ENCODE data around the gene RNF157. TPM values are rescaled to one million over a fixed set of nuclear protein-coding genes. Genes with fewer than 3 reads are reported as not detected.

Gene RNF157
- total and polyA plus RNA-seq, 9 donors, result 1.3 to 4.3 (median 2.5) TPM

DNA sequence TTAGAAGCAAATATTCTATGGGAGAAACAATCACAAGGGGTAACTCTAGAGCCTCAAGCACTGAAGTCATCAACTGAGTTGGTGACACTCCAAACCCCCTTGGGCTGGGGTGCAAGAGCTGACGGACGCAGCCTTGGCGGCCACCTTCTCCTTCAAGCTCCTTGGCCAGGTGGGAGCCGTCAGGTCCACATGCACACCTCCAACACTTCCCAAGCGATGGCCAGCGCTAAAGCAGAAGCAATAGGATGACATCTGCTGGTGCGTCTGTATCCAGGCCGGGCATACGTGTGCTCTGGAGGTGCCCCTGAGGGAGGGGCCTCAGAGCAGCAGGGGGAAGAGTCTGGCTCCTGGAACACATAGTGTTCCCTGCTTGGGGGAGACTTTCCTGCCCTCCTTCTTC, 87.1 kb downstream of the RNF157 start:
- H3K4me1 ChIP-seq (ENCODE audit: insufficient read depth), result no peaks in the 10 kb centered on the region
- no peaks in the 10 kb centered on the region for H3K27me3 ChIP-seq
- H3K36me3 ChIP-seq, result no peaks in the 10 kb centered on the region
- no peak overlapping the region for H3K27ac ChIP-seq
- intact Hi-C loops (cut with DNase I), result no loop called here
- H3K9me3 ChIP-seq, result no peaks in the 10 kb centered on the region
- 88 to 91% (median 89%) methylated on average over 9 of the region's 9 CpGs for WGBS, 3 donors
- no peak overlapping the region for H3K4me3 ChIP-seq
- no peak for TF ChIP-seq CTCF (IDR thresholded peaks at IDR 0.05)
- no peak for TF ChIP-seq POLR2A (IDR thresholded peaks at IDR 0.05)
- no peak for TF ChIP-seq EP300 (IDR thresholded peaks at IDR 0.05)
- no peak for DNase-seq

- DNase-seq, result no peak
- Histone ChIP-seq H3K27ac (no peak overlapping the region), H3K9me3 (no peaks in the 10 kb centered on the region), H3K27me3 (no peaks in the 10 kb centered on the region), H3K4me3 (no peak overlapping the region), H3K4me1 (ENCODE audit: insufficient read depth) (no peaks in the 10 kb centered on the region), H3K36me3 (no peaks in the 10 kb centered on the region)
- TF ChIP-seq CTCF (IDR thresholded peaks at IDR 0.05), result no peak
- TF ChIP-seq POLR2A (IDR thresholded peaks at IDR 0.05), result no peak
- TF ChIP-seq EP300 (IDR thresholded peaks at IDR 0.05), result no peak
- 87 to 88% (median 87%) methylated on average over 7 of the region's 7 CpGs for WGBS, 3 donors
- intact Hi-C loops (cut with DNase I), result no loop called here
These were observed 87.7 kb downstream of the RNF157 start for GRCh38 chr17:76152591-76152990.

DNA sequence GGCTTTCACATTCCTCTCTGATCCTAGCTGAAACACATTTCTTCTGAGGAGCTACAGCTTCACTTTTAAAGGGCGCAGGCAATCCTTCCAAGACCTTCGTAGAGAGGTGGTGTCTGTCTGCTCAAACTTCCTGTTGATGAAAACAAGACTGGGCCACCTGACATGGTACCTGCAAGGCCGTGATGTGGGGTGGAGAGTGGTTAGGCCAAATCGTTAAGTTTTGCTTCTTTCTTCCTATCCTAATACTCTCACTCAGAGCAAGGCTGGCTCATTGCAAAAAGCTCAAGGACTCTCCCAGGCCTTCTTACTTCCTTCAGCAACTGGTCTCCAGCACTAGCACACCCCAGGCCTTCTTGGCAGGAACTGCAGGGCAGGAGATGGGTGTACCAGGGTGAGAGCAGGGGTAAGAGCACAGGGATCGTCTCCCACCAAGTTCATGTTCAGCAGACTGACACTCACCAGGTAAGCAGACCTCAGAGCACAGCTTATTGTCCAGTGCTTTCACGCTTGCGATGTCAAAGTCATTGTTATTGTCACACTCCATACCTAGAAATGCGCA, 88.3 kb downstream of the RNF157 start:
- DNase-seq, result no peak
- Histone ChIP-seq H3K4me1 (ENCODE audit: insufficient read depth) (no peaks in the 10 kb centered on the region), H3K27me3 (no peaks in the 10 kb centered on the region), H3K36me3 (no peaks in the 10 kb centered on the region), H3K4me3 (no peak overlapping the region), H3K27ac (no peak overlapping the region), H3K9me3 (no peaks in the 10 kb centered on the region)
- 94 to 96% (median 95%) methylated on average over 8 of the region's 8 CpGs for WGBS, 3 donors
- intact Hi-C loops (cut with DNase I), result no loop called here
- TF ChIP-seq CTCF (IDR thresholded peaks at IDR 0.05), result no peak
- TF ChIP-seq POLR2A (IDR thresholded peaks at IDR 0.05), result no peak
- no peak for TF ChIP-seq EP300 (IDR thresholded peaks at IDR 0.05)

DNA sequence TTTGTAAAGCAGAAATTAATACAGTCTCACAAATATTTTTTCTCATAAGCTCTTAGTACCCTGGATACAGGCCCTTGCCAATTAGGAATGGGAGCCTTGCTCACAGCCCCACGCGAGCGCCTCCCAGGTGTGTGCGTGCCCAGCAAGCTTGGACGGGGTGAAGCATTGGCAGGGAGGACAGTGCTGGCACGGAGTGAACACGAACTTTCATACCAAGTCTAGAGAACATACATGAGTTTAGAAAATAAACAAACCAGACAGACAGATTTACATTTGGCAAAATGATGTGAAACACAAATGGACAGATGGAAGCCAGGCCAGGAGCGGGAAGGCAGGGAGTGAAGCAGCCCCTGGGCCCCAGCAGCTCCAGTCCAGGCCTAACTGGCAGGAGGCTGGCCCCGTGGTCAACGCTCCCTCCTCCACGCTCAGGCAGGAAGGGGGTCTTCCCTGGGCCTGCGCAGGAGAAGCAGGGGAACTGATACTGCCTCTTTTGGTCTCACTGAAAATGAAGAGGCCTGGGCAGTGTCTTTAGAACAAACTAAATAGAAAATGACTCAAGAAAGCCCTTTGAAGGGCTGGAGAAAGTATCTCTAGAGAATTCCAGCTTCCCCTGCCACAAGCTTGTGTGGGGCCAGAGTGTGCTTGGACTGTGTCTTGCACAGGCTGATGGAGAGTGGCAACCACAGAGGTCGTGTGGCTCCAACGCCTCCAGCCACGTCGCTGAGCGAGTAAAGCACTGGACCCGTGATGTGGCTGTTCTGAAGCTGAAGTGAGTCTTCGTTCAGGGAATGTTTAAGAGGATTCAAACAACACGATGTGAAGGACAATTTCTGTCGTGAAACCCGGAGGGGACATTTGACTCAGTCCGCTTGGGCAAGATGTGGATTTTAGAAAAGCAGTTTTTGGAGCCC, 89.3 kb downstream of the RNF157 start:
- H3K4me1 ChIP-seq (ENCODE audit: insufficient read depth), result no peaks in the 10 kb centered on the region
- no peak for DNase-seq
- H3K27ac ChIP-seq, result no peak overlapping the region
- H3K27me3 ChIP-seq, result no peaks in the 10 kb centered on the region
- TF ChIP-seq EP300 (IDR thresholded peaks at IDR 0.05) (no peak), POLR2A (IDR thresholded peaks at IDR 0.05) (no peak), CTCF (IDR thresholded peaks at IDR 0.05) (no peak)
- no peak overlapping the region for H3K4me3 ChIP-seq
- no peaks in the 10 kb centered on the region for H3K9me3 ChIP-seq
- 85 to 91% (median 89%) methylated on average over 23 of the region's 23 CpGs for WGBS, 3 donors
- no peaks in the 10 kb centered on the region for H3K36me3 ChIP-seq
- intact Hi-C loops (cut with DNase I), result no loop called here

Measured in ovary (tissue), 9 donors.